Measurements from ENCODE around the gene MLNR. TPM values are rescaled to one million over a fixed set of nuclear protein-coding genes. Genes with fewer than 3 reads are reported as not detected.

MLNR gene
- total RNA-seq, 3 donors from 2014 or later, result not detected

GRCh38 chr13:49234741-49235140 is 14.6 kb downstream of the MLNR start:
- ATAC-seq, result no peak
- intact Hi-C loops (cut with DNase I, micrococcal nuclease), result no loop called here
- TF ChIP-seq CTCF (IDR thresholded peaks at IDR 0.05), result no peak

GRCh38 chr13:49235856-49236431 is 15.8 kb downstream of the MLNR start:
- no peaks in the 10 kb centered on the region for H3K4me1 ChIP-seq (ENCODE audit: low read depth)
- intact Hi-C loops (cut with DNase I, micrococcal nuclease), result no loop called here
- no peak for DNase-seq

More at GRCh38 chr13:49234741-49235140, 14.6 kb downstream of the MLNR start:
- Histone ChIP-seq H3K4me1 (ENCODE audit: low read depth) (no peaks in the 10 kb centered on the region), H3K4me3 (no peak overlapping the region), H3K36me3 (ENCODE audit: low read depth) (no peaks in the 10 kb centered on the region), H3K9me3 (no peaks in the 10 kb centered on the region)
- no peak for DNase-seq

GRCh38 chr13:49238621-49239020 is 18.5 kb downstream of the MLNR start:
- Histone ChIP-seq H3K9me3 (no peaks in the 10 kb centered on the region), H3K4me3 (no peak overlapping the region), H3K4me1 (ENCODE audit: low read depth) (no peaks in the 10 kb centered on the region), H3K36me3 (ENCODE audit: low read depth) (no peaks in the 10 kb centered on the region)
- TF ChIP-seq CTCF (IDR thresholded peaks at IDR 0.05), result no peak
- ATAC-seq (no peak), DNase-seq (no peak)
- intact Hi-C loops (cut with DNase I, micrococcal nuclease), result no loop called here

More at GRCh38 chr13:49235856-49236431, 15.8 kb downstream of the MLNR start:
- Histone ChIP-seq H3K9me3 (no peaks in the 10 kb centered on the region), H3K4me3 (no peak overlapping the region), H3K36me3 (ENCODE audit: low read depth) (no peaks in the 10 kb centered on the region)
- no peak for ATAC-seq
- TF ChIP-seq CTCF (IDR thresholded peaks at IDR 0.05), result no peak

- DNase-seq (peak in 1 of 3 donors; percentile 46), ATAC-seq (peak; percentile 79)
- intact Hi-C loops (cut with DNase I, micrococcal nuclease), result no loop called here
- H3K36me3 ChIP-seq (ENCODE audit: low read depth), result no peaks in the 10 kb centered on the region
- TF ChIP-seq CTCF (IDR thresholded peaks at IDR 0.05), result peak; percentile 14
- H3K4me1 ChIP-seq (ENCODE audit: low read depth), result no peaks in the 10 kb centered on the region
- H3K4me3 ChIP-seq, result no peak overlapping the region
- H3K9me3 ChIP-seq, result no peaks in the 10 kb centered on the region
These were observed 19.9 kb downstream of the MLNR start for GRCh38 chr13:49240017-49240416.

GRCh38 chr13:49241296-49241695 is 21.2 kb downstream of the MLNR start:
- no peaks in the 10 kb centered on the region for H3K9me3 ChIP-seq
- no peaks in the 10 kb centered on the region for H3K4me1 ChIP-seq (ENCODE audit: low read depth)
- H3K4me3 ChIP-seq, result no peak overlapping the region
- DNase-seq (no peak), ATAC-seq (no peak)
- TF ChIP-seq CTCF (IDR thresholded peaks at IDR 0.05), result no peak
- H3K36me3 ChIP-seq (ENCODE audit: low read depth), result no peaks in the 10 kb centered on the region
- intact Hi-C loops (cut with DNase I, micrococcal nuclease), result no loop called here

- ATAC-seq (no peak), DNase-seq (no peak)
- Histone ChIP-seq H3K4me1 (ENCODE audit: low read depth) (peaks cover 7% of the 10 kb centered on the region), H3K9me3 (no peaks in the 10 kb centered on the region), H3K36me3 (ENCODE audit: low read depth) (no peaks in the 10 kb centered on the region), H3K4me3 (no peak overlapping the region)
- intact Hi-C loops (cut with DNase I, micrococcal nuclease), result no loop called here
- no peak for TF ChIP-seq CTCF (IDR thresholded peaks at IDR 0.05)
These were observed 25.0 kb downstream of the MLNR start for GRCh38 chr13:49245101-49245500.

All from mucosa of descending colon (tissue), 3 donors.